ENCODE results near the gene STRN3.

The STRN3 gene

GRCh38 chr14:30855345-30856037 is 170.7 kb downstream of the STRN3 start:
- no peak for ATAC-seq
- TF ChIP-seq ZFP3 (CRISPR knock-in tag; IDR thresholded peaks at IDR 0.05): no peak
- TF ChIP-seq ISL1 (CRISPR knock-in tag; IDR thresholded peaks at IDR 0.05): no peak
- TF ChIP-seq, protein P1, sequence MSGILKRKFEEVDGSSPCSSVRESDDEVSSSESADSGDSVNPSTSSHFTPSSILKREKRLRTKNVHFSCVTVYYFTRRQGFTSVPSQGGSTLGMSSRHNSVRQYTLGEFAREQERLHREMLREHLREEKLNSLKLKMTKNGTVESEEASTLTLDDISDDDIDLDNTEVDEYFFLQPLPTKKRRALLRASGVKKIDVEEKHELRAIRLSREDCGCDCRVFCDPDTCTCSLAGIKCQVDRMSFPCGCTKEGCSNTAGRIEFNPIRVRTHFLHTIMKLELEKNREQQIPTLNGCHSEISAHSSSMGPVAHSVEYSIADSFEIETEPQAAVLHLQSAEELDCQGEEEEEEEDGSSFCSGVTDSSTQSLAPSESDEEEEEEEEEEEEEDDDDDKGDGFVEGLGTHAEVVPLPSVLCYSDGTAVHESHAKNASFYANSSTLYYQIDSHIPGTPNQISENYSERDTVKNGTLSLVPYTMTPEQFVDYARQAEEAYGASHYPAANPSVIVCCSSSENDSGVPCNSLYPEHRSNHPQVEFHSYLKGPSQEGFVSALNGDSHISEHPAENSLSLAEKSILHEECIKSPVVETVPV (CRISPR knock-in tag; IDR thresholded peaks at IDR 0.05): no peak
- no peak for TF ChIP-seq PATZ1 (CRISPR knock-in tag; IDR thresholded peaks at IDR 0.05; ENCODE audit: borderline replicate concordance)
- TF ChIP-seq TCF4 (CRISPR knock-in tag; IDR thresholded peaks at IDR 0.05; ENCODE audit: borderline replicate concordance): no peak
- no peak for TF ChIP-seq CSDC2 (CRISPR knock-in tag; IDR thresholded peaks at IDR 0.05)
- no peak for TF ChIP-seq ZNF8 (CRISPR knock-in tag; IDR thresholded peaks at IDR 0.05)
- no peak for TF ChIP-seq PPARA (CRISPR knock-in tag; IDR thresholded peaks at IDR 0.05; ENCODE audit: borderline replicate concordance)
- TF ChIP-seq, protein P2, sequence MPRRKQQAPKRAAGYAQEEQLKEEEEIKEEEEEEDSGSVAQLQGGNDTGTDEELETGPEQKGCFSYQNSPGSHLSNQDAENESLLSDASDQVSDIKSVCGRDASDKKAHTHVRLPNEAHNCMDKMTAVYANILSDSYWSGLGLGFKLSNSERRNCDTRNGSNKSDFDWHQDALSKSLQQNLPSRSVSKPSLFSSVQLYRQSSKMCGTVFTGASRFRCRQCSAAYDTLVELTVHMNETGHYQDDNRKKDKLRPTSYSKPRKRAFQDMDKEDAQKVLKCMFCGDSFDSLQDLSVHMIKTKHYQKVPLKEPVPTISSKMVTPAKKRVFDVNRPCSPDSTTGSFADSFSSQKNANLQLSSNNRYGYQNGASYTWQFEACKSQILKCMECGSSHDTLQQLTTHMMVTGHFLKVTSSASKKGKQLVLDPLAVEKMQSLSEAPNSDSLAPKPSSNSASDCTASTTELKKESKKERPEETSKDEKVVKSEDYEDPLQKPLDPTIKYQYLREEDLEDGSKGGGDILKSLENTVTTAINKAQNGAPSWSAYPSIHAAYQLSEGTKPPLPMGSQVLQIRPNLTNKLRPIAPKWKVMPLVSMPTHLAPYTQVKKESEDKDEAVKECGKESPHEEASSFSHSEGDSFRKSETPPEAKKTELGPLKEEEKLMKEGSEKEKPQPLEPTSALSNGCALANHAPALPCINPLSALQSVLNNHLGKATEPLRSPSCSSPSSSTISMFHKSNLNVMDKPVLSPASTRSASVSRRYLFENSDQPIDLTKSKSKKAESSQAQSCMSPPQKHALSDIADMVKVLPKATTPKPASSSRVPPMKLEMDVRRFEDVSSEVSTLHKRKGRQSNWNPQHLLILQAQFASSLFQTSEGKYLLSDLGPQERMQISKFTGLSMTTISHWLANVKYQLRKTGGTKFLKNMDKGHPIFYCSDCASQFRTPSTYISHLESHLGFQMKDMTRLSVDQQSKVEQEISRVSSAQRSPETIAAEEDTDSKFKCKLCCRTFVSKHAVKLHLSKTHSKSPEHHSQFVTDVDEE (CRISPR knock-in tag; IDR thresholded peaks at IDR 0.05): no peak
- TF ChIP-seq, protein P3, sequence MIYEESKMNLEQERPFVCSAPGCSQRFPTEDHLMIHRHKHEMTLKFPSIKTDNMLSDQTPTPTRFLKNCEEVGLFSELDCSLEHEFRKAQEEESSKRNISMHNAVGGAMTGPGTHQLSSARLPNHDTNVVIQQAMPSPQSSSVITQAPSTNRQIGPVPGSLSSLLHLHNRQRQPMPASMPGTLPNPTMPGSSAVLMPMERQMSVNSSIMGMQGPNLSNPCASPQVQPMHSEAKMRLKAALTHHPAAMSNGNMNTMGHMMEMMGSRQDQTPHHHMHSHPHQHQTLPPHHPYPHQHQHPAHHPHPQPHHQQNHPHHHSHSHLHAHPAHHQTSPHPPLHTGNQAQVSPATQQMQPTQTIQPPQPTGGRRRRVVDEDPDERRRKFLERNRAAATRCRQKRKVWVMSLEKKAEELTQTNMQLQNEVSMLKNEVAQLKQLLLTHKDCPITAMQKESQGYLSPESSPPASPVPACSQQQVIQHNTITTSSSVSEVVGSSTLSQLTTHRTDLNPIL (CRISPR knock-in tag; IDR thresholded peaks at IDR 0.05; ENCODE audit: low read depth): no peak
- TF ChIP-seq ARNTL (CRISPR knock-in tag; IDR thresholded peaks at IDR 0.05; ENCODE audit: borderline replicate concordance, low read depth): no peak

- TF ChIP-seq CSDC2 (CRISPR knock-in tag; IDR thresholded peaks at IDR 0.05): no peak
- TF ChIP-seq BACH2 (CRISPR knock-in tag; IDR thresholded peaks at IDR 0.05; ENCODE audit: borderline replicate concordance): no peak
- TF ChIP-seq ZFP30 (CRISPR knock-in tag; IDR thresholded peaks at IDR 0.05): no peak
- no peak for TF ChIP-seq ARNTL (CRISPR knock-in tag; IDR thresholded peaks at IDR 0.05; ENCODE audit: borderline replicate concordance, low read depth)
- TF ChIP-seq PPARA (CRISPR knock-in tag; IDR thresholded peaks at IDR 0.05; ENCODE audit: borderline replicate concordance): no peak
- no peak for ATAC-seq
These were observed 171.7 kb downstream of the STRN3 start for GRCh38 chr14:30854492-30854891.

GRCh38 chr14:30853946-30854345 is 172.2 kb downstream of the STRN3 start:
- TF ChIP-seq ZFP3 (CRISPR knock-in tag; IDR thresholded peaks at IDR 0.05) (no peak), ZNF565 (CRISPR knock-in tag; conservative IDR thresholded peaks at IDR 0.05; ENCODE audit: low read depth) (no peak), ARNTL (CRISPR knock-in tag; IDR thresholded peaks at IDR 0.05; ENCODE audit: borderline replicate concordance, low read depth) (no peak), PPARA (CRISPR knock-in tag; IDR thresholded peaks at IDR 0.05; ENCODE audit: borderline replicate concordance) (no peak), ISL1 (CRISPR knock-in tag; IDR thresholded peaks at IDR 0.05) (no peak), SNAI2 (CRISPR knock-in tag; IDR thresholded peaks at IDR 0.05) (no peak), PATZ1 (CRISPR knock-in tag; IDR thresholded peaks at IDR 0.05; ENCODE audit: borderline replicate concordance) (no peak), BACH2 (CRISPR knock-in tag; IDR thresholded peaks at IDR 0.05; ENCODE audit: borderline replicate concordance) (no peak), RARB (CRISPR knock-in tag; IDR thresholded peaks at IDR 0.05) (no peak), ZFP30 (CRISPR knock-in tag; IDR thresholded peaks at IDR 0.05) (no peak), TOX (CRISPR knock-in tag; IDR thresholded peaks at IDR 0.05; ENCODE audit: borderline replicate concordance) (no peak), CSDC2 (CRISPR knock-in tag; IDR thresholded peaks at IDR 0.05) (no peak), OSR1 (CRISPR knock-in tag; IDR thresholded peaks at IDR 0.05) (no peak), ZNF8 (CRISPR knock-in tag; IDR thresholded peaks at IDR 0.05) (no peak), GLIS3 (CRISPR knock-in tag; IDR thresholded peaks at IDR 0.05) (no peak)
- TF ChIP-seq, protein P3 (CRISPR knock-in tag; IDR thresholded peaks at IDR 0.05; ENCODE audit: low read depth): no peak
- TF ChIP-seq, protein P1 (CRISPR knock-in tag; IDR thresholded peaks at IDR 0.05): no peak

More at GRCh38 chr14:30853946-30854345, 172.2 kb downstream of the STRN3 start:
- no peak for ATAC-seq

Data from SK-N-SH treated with all-trans-retinoic acid at 6 μM for 48 hours (cell line).